Measurements from ENCODE around the gene RNF44.

The RNF44 gene

DNA sequence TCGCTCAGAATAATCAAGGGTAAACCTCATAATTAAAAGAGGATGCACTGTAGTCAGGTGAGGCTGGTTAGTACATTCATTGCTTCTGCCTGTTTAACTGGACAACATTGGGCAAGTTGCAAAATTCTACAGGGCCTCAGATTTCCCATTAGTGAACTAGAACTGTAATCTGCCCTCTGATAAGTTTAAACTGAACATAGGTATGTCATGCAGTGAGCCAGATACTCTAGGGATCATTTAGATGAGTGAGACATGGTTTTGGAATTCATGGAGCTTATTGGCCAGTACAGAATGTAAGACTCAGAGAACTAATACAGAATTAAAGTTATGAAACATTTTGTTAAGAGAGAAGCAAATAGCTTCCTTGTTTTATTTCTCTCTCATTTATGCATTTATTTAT is 35.9 kb downstream of the RNF44 start:
- DNase-seq (ENCODE audit: low read depth, low spot score) = peak; percentile 87
- TF ChIP-seq, protein P1, sequence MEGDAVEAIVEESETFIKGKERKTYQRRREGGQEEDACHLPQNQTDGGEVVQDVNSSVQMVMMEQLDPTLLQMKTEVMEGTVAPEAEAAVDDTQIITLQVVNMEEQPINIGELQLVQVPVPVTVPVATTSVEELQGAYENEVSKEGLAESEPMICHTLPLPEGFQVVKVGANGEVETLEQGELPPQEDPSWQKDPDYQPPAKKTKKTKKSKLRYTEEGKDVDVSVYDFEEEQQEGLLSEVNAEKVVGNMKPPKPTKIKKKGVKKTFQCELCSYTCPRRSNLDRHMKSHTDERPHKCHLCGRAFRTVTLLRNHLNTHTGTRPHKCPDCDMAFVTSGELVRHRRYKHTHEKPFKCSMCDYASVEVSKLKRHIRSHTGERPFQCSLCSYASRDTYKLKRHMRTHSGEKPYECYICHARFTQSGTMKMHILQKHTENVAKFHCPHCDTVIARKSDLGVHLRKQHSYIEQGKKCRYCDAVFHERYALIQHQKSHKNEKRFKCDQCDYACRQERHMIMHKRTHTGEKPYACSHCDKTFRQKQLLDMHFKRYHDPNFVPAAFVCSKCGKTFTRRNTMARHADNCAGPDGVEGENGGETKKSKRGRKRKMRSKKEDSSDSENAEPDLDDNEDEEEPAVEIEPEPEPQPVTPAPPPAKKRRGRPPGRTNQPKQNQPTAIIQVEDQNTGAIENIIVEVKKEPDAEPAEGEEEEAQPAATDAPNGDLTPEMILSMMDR (IDR thresholded peaks at IDR 0.05; ENCODE audit: insufficient read depth, low read length, missing control alignments) = no peak
- CTCF ChIA-PET = interaction anchor here (0.6 to 2.7 kb wide), 3 partner anchors 12 to 53 kb away, joined by 3 to 10 read pairs (median 4); partner anchors contain the start of gene FAF2
- H3K4me3 ChIP-seq (ENCODE audit: low read depth, low read length) = no peak overlapping the region
- POLR2A ChIA-PET = interaction anchor here (0.6 to 0.7 kb wide), 2 partner anchors 36 to 140 kb away, joined by 3 read pairs; partner anchors contain the start of gene RNF44

DNA sequence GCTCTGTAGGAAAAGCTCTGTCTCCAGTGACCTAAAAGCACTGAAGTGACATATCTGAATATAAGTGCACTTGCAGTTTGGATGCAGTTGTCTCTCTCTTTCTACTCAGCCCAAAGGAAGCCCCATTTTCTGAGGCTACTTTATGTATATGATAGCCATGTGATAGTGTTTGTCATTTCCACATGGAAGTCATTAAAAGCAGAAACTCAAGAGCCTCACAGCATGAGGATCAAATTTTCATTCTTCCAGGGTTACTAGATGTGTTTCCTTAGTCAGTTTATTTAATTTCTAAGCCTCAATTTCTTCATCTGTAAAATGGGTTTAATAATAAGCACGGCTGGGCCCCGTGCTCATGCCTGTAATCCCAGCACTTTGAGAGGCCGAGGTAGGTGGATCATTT is 36.7 kb downstream of the RNF44 start:
- POLR2A ChIA-PET = no interaction called here
- CTCF ChIA-PET = interaction anchor here (0.7 to 2.7 kb wide), 3 partner anchors 11 to 52 kb away, joined by 3 to 10 read pairs (median 3); partner anchors contain the start of gene FAF2
- TF ChIP-seq, protein P1 (IDR thresholded peaks at IDR 0.05; ENCODE audit: insufficient read depth, low read length, missing control alignments) = no peak
- no peak overlapping the region for H3K4me3 ChIP-seq (ENCODE audit: low read depth, low read length)
- no peak for DNase-seq (ENCODE audit: low read depth, low spot score)

DNA sequence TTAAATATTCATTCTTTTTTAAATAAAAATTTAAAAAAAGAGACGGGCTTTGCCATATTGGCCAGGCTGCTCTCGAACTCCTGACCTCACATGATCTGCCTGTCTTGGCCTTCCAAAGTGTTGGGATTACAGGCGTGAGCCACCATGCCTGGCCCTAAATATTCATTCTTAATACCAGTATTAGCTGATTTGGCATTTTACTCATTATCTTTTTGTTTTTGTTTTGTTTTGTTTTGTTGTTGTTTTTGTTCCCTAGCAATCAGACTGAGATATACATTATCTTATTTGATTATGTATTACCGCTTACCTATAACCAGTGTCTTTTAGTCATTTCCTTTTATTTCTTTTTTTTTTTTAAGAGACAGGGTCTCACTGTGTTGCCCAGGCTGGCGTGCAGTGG is 37.9 kb downstream of the RNF44 start:
- ChIA-PET POLR2A (no interaction called here), CTCF (no interaction called here)
- DNase-seq (ENCODE audit: low read depth, low spot score) = no peak
- TF ChIP-seq, protein P1 (IDR thresholded peaks at IDR 0.05; ENCODE audit: insufficient read depth, low read length, missing control alignments) = no peak
- H3K4me3 ChIP-seq (ENCODE audit: low read depth, low read length) = no peak overlapping the region

DNA sequence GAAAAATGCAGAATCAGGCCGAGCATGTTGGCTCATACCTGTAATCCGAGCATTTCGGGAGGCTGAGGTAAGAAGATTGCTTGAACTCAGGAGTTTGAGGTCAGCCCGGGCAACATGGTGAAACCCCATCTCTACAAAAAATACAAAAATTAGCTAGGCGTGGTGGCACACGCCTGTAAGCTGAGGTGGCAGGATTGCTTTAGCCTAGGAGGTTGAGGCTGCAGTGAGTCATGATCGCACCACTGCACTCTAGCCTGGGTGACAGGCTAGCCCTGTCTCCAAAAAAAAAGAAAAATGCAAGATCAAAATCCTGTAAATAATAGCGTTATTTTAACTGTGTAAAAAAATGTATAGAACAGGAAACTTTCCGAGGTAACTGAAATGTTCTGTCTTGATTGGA is 39.4 kb downstream of the RNF44 start:
- TF ChIP-seq, protein P1 (IDR thresholded peaks at IDR 0.05; ENCODE audit: insufficient read depth, low read length, missing control alignments) = no peak
- ChIA-PET POLR2A (no interaction called here), CTCF (no interaction called here)
- H3K4me3 ChIP-seq (ENCODE audit: low read depth, low read length) = no peak overlapping the region
- no peak for DNase-seq (ENCODE audit: low read depth, low spot score)

DNA sequence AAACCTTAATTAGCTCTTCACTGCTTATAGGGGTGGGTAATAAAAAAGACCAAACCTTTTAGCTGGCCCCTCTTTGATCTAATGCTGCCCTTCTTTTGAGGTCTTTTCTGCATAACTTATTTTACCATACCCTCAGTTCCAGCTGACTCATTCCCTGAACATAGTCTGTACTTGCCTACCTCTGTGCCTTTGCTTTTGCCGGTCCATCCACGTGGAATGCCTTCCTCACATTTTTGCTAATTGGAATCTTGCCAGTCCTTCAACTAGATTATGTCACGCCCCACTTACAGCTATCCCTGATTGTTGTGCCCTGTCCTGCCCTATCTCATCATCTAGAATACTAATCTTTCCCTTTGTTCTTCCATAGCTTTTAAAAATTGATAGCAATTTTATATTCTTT is 44.8 kb downstream of the RNF44 start:
- no peak for DNase-seq (ENCODE audit: low read depth, low spot score)
- ChIA-PET CTCF (interaction anchor here (1.2 to 2.6 kb wide), 2 partner anchors 18 to 44 kb away, joined by 3 to 15 read pairs; partner anchors contain the start of gene FAF2), POLR2A (no interaction called here)
- H3K4me3 ChIP-seq (ENCODE audit: low read depth, low read length) = no peak overlapping the region
- TF ChIP-seq, protein P1 (IDR thresholded peaks at IDR 0.05; ENCODE audit: insufficient read depth, low read length, missing control alignments) = no peak

DNA sequence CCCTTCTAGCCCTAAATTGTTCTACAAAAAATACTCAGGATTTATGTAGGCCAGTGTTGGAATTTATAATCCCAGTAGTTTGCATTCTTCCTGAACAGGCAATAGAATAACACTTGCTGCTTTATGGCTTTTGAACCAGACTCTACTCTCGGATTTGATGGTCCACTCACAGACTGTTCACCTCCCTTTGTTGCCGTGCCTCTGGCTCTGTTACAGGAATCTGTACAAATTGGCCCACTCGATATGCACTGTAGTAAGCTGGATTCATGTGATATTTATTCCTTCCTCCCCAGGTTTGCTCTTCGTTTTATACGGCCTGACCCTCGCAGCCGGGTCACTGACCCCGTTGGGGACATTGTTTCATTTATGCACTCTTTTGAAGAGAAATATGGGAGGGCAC is 45.3 kb downstream of the RNF44 start:
- ChIA-PET POLR2A (no interaction called here), CTCF (interaction anchor here (1.2 to 2.6 kb wide), 2 partner anchors 17 to 44 kb away, joined by 3 to 15 read pairs; partner anchors contain the start of gene FAF2)
- no peak for DNase-seq (ENCODE audit: low read depth, low spot score)
- no peak overlapping the region for H3K4me3 ChIP-seq (ENCODE audit: low read depth, low read length)
- TF ChIP-seq, protein P1 (IDR thresholded peaks at IDR 0.05; ENCODE audit: insufficient read depth, low read length, missing control alignments) = no peak

Data from AG04449 (cell line).